MCF 10A (cell line): ENCODE results near the gene CKM. TPM values are rescaled to one million over a fixed set of nuclear protein-coding genes. Genes with fewer than 3 reads are reported as not detected.
"Not testable (repeated sequence)": the region's sequence is repeated elsewhere in the genome, so short reads cannot be mapped to it uniquely, and the experiment has no call there.

ENCODE experiments used
- BruUV-seq: library from RNA; stranded (reverse); fragments of 400-500 nt; replicated peaks from 2 replicates; lab custom pipeline; 2021; lab: Mats Ljungman, UMichigan
- CTCF ChIA-PET: fragments of 300-600 bp; sonication (Branson Sonifier 250); formaldehyde crosslinking; extraction: SDS; loops from one replicate; lab custom pipeline; 2021; ENCODE audit warnings: antibody characterized with exemption, inconsistent platforms; lab: Yijun Ruan, JAX
- POLR2A ChIA-PET: fragments of 300-600, 350-650 bp; sonication (Branson Sonifier 250); formaldehyde crosslinking; extraction: SDS; loops from one replicate; lab custom pipeline; 2020; ENCODE audit warnings: antibody characterized with exemption, inconsistent platforms; lab: Yijun Ruan, JAX
- DNase-seq: peaks from one replicate; pipeline ENCODE4 v3.0.0-alpha.2; 2018; ENCODE audit not compliant: unreplicated experiment
- H3K27ac Mint-ChIP-seq: one replicate; pipeline ENCODE4 v1.8.0; 2022; ENCODE audit warnings: mild to moderate bottlenecking, low read depth, mixed read lengths; ENCODE audit not compliant: unreplicated experiment
- H3K27me3 Mint-ChIP-seq: one replicate; pipeline ENCODE4 v1.8.0; 2022; ENCODE audit warnings: mixed read lengths; ENCODE audit not compliant: insufficient read depth, unreplicated experiment
- H3K36me3 Mint-ChIP-seq: one replicate; pipeline ENCODE4 v1.8.0; 2022; ENCODE audit warnings: mild to moderate bottlenecking, moderate library complexity, mixed read lengths; ENCODE audit not compliant: insufficient read depth, unreplicated experiment
- H3K4me1 Mint-ChIP-seq: one replicate; pipeline ENCODE4 v1.8.0; 2022; ENCODE audit warnings: mixed read lengths; ENCODE audit not compliant: insufficient read depth, unreplicated experiment
- H3K4me3 Mint-ChIP-seq: one replicate; pipeline ENCODE4 v1.8.0; 2022; ENCODE audit warnings: mild to moderate bottlenecking, moderate library complexity, mixed read lengths; ENCODE audit not compliant: unreplicated experiment
- H3K9me3 Mint-ChIP-seq: one replicate; pipeline ENCODE4 v1.8.0; 2022; ENCODE audit warnings: mixed read lengths; ENCODE audit not compliant: unreplicated experiment
- CTCF ChIP-seq: fragments of 200-600 bp; IDR thresholded peaks from one replicate; pipeline ENCODE4 v1.8.0; 2022; ENCODE audit warnings: antibody characterized with exemption, mild to moderate bottlenecking; ENCODE audit not compliant: unreplicated experiment
- intact Hi-C: fragments of 100-400 bp; cut with micrococcal nuclease; formaldehyde crosslinking; loops from 2 replicates; pipeline ENCODE4 v1.14.1; 2022
- total RNA-seq: library from RNA; stranded (reverse); gene quantifications from 2 replicates; pipeline ENCODE4 v1.2.3, GENCODE V29; 2022

Gene CKM
- total RNA-seq, 1 experiment from 2014 or later = not detected

- CTCF ChIA-PET = interaction anchor here (1.0 kb wide), 1 partner anchor 145 kb away, joined by 3 read pairs; no protein-coding TSS in a partner anchor
- POLR2A ChIA-PET = interaction anchor here (1.3 kb wide), 1 partner anchor 28 kb away, joined by 3 read pairs; no protein-coding TSS in a partner anchor
- peaks cover 6% of the 10 kb centered on the region for H3K4me1 Mint-ChIP-seq
- no peak overlapping the region for H3K4me3 Mint-ChIP-seq
- H3K27me3 Mint-ChIP-seq = no peaks in the 10 kb centered on the region
- no peak for TF ChIP-seq CTCF
- no TSS peak for BruUV-seq
- intact Hi-C loops = no loop called here
- H3K27ac Mint-ChIP-seq = no peak overlapping the region
- no peak for DNase-seq
- no peaks in the 10 kb centered on the region for H3K36me3 Mint-ChIP-seq
- H3K9me3 Mint-ChIP-seq = no peaks in the 10 kb centered on the region
Measured at GRCh38 chr19:45340899-45341453, 18.3 kb upstream of the CKM start.

- POLR2A ChIA-PET = no interaction called here
- TF ChIP-seq CTCF = no peak
- Mint-ChIP-seq H3K27ac (no peak within 1 kb of the TSS), H3K36me3 (no peaks in the 10 kb centered on the region), H3K27me3 (no peaks in the 10 kb centered on the region), H3K4me3 (no peak within 1 kb of the TSS), H3K9me3 (no peaks in the 10 kb centered on the region), H3K4me1 (peaks cover 5% of the 10 kb centered on the region)
- DNase-seq = peak; percentile 47
- intact Hi-C loops = no loop called here
- CTCF ChIA-PET = no interaction called here
- BruUV-seq = no TSS peak
Measured at GRCh38 chr19:45340232-45340898, 17.7 kb upstream of the CKM start, which contains the start of gene KLC3. KLC3 (plus strand) TSS chr19:45340750; CDS start chr19:45345542, 4,792 bp downstream.

DNA sequence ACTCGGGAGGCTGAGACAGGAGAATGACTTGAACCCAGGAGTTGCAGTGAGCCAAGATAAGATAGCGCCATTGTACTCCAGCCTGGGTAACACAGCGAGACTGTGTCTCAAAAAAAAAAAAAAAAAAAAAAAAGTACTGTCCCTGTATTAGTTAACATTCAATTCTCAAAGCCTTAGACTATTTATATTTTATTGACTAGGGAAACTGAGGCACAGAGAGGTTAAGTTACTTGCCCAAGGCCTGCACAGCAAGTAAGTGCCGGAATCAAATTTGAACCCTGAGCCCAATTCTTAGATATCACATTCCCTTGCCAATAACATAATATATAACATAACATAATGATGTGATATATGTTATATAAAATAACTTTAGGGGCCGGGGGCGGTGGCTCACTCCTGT, 17.0 kb upstream of the CKM start:
- H3K27me3 Mint-ChIP-seq = no peaks in the 10 kb centered on the region
- intact Hi-C loops = loop anchor here (2.0 to 10.0 kb wide), 3 partner anchors 91 to 245 kb away; partner anchors contain the start of gene PPP1R37
- H3K36me3 Mint-ChIP-seq = no peaks in the 10 kb centered on the region
- H3K9me3 Mint-ChIP-seq = no peaks in the 10 kb centered on the region
- no peak for TF ChIP-seq CTCF
- H3K27ac Mint-ChIP-seq = no peak overlapping the region
- CTCF ChIA-PET = interaction anchor here (0.6 to 2.3 kb wide), 18 partner anchors 11 to 437 kb away, joined by 3 to 16 read pairs (median 3); partner anchors contain the start of gene PPP1R37
- no peaks in the 10 kb centered on the region for H3K4me1 Mint-ChIP-seq
- no peak overlapping the region for H3K4me3 Mint-ChIP-seq
- BruUV-seq = no TSS peak
- POLR2A ChIA-PET = interaction anchor here (1.0 to 1.4 kb wide), 2 partner anchors 13 to 261 kb away, joined by 3 to 5 read pairs; partner anchors contain the start of gene GEMIN7
- DNase-seq = no peak

DNA sequence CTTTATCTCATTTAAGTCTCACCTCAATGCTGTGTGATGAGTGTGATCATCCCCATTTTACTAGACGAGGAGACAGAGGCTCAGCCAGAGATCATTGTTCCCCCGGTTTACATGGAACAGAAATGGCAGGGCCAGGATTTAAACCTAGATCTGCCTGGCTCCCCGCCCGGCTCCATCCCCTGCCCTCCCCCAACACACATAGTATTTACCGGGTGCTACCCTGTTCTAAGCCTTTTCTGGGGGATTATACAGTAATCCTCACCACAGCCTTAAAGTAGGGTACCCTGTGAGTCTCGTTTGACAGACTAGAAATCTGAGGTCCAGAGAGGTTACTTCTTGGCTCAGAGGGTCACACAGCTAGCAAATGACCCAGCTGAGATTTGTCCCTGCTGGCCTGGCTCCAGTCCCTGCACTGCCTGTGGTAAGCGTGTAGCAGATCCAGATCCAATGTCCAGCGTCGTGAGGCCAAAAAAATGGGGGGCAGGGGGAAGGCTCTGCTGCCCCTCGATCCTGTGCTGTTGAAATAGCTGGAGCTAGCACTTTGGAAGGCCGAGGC, 14.1 kb upstream of the CKM start:
- H3K36me3 Mint-ChIP-seq = no peaks in the 10 kb centered on the region
- ChIA-PET CTCF (interaction anchor here (0.5 to 0.6 kb wide), 2 partner anchors 566 to 569 kb away, joined by 3 to 4 read pairs; no protein-coding TSS in a partner anchor), POLR2A (interaction anchor here (0.7 kb wide), 1 partner anchor 10 kb away, joined by 3 read pairs; no protein-coding TSS in a partner anchor)
- H3K4me1 Mint-ChIP-seq = no peaks in the 10 kb centered on the region
- no peak overlapping the region for H3K4me3 Mint-ChIP-seq
- TF ChIP-seq CTCF = no peak
- no peaks in the 10 kb centered on the region for H3K27me3 Mint-ChIP-seq
- intact Hi-C loops = loop anchor here (10.0 kb wide), 1 partner anchor 242 kb away; the partner anchor contains the start of gene PPP1R37
- H3K9me3 Mint-ChIP-seq = no peaks in the 10 kb centered on the region
- DNase-seq = no peak
- no TSS peak for BruUV-seq
- H3K27ac Mint-ChIP-seq = no peak overlapping the region

- DNase-seq, POLR2A ChIA-PET, BruUV-seq, H3K27ac Mint-ChIP-seq, H3K27me3 Mint-ChIP-seq, H3K9me3 Mint-ChIP-seq, H3K4me1 Mint-ChIP-seq, H3K4me3 Mint-ChIP-seq, H3K36me3 Mint-ChIP-seq: not testable (repeated sequence)
- CTCF ChIA-PET = interaction anchor here (0.6 kb wide), 1 partner anchor 55 kb away, joined by 3 read pairs; no protein-coding TSS in a partner anchor
- intact Hi-C loops = loop anchor here (10.0 kb wide), 1 partner anchor 240 kb away; the partner anchor contains the start of gene PPP1R37
Measured at GRCh38 chr19:45334881-45335280, 12.2 kb upstream of the CKM start.
